Left colon (tissue), 2 donors: ENCODE data around the gene TMEM259. TPM values are rescaled to one million over a fixed set of nuclear protein-coding genes. Genes with fewer than 3 reads are reported as not detected.

Experiments
- ATAC-seq: fragments of 200-7000 bp; cut with Tn5 transposase; one replicate; pipeline ENCODE4 v1.9.1; 2020; ENCODE audit warnings: mild to moderate bottlenecking, moderate library complexity
- DNase-seq, 2 donors: peaks; one replicate each; pipeline ENCODE4 v3.0.0-alpha.2; 2020
- intact Hi-C, 2 donors: fragments of 100-400 bp; cut with DNase I in 1 of 2; cut with micrococcal nuclease in 1 of 2; formaldehyde crosslinking; loops; one replicate each; pipeline versions ENCODE4 v1.11.2 to v1.14.0; 2022; cut with DNase I, micrococcal nuclease
- long read RNA-seq: library from polyadenylated mRNA; unstranded; transcript quantifications from one replicate; pipeline ENCODE4 v2.0.0, GENCODE V29; 2021
- total RNA-seq, 2 donors: library from RNA; stranded (reverse); fragmentation: NEBNext Ultra II Directional; extraction: Animal tissue kit (Norgen Biotek cat#: 25700); gene quantifications; one replicate each; pipeline ENCODE4 v1.2.1, GENCODE V29; 2021
- donor health status: DM: no; HTN: no; CAD: no.
- donor health status: DM: yes; HTN: yes; CAD: no.

TMEM259 gene
- 100 to 1,000 TPM; 185 to 224 TPM for total RNA-seq
- long read RNA-seq, transcript TMEM259-202 (11 exons, 2,748 nt), result major isoform, 93 of 242 reads
- long read RNA-seq, transcript TMEM259-208 (1 exons, 1,637 nt), result minor isoform, 44 of 242 reads
- long read RNA-seq, partial matches to known transcripts, result 35 of 242 reads
- long read RNA-seq, other reads (novel, unspliced or antisense), result 68 of 242 reads

DNA sequence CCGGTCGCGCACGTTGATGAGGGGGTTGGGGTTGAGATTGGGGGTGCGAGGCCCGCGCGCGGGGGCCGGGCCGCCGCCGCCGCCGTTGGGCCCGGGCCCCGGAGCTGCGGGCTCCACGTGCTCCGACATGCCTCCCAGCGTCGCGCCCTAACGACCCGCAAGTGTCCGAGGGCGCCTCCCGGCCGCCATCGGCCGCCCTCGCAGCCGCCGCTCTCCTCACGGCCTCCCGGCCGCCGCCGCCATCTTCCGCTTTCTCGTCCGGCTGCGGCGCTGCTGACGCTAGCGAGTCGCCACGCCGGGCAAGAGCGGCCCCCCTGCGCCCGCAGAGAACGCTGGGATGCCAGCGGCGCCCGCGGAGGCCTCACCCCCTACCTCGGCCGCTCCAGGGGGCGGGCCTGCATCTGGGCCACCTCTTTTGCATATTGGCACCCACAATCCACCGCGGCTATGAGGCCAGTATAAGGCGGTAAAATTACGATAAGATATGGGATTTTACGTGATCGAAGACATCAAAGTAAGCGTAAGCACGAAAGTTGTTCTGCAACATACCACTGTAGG, at the start of gene TMEM259:
Gene TMEM259 (minus strand): TSS at position 256 of the 558 bp plus-strand sequence. CDS start 127 bp downstream, at position 129.
- DNase-seq, result peak; percentile 96 to 98
- intact Hi-C loops, result no loop called here
- ATAC-seq, result peak; percentile 79

DNA sequence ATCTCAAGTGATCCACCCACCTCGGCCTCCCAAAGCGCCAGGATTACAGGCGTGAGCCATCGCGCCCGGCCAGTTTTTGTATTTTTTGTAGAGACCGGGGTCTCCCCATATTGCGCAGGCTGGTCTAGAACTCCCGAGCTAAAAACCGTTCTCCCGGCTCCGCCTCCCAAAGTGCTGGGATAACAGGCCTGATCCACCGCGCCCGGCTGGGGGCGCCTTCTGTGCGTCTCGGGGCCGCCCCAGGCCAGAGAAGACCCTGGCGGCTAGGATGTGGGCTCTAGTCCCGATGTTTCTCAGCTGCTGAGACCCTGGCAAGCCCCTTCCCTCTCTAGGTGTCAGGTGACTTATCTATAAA, 49.6 kb upstream of the TMEM259 start:
- ATAC-seq (no peak), DNase-seq (no peak)
- intact Hi-C loops, result no loop called here

DNA sequence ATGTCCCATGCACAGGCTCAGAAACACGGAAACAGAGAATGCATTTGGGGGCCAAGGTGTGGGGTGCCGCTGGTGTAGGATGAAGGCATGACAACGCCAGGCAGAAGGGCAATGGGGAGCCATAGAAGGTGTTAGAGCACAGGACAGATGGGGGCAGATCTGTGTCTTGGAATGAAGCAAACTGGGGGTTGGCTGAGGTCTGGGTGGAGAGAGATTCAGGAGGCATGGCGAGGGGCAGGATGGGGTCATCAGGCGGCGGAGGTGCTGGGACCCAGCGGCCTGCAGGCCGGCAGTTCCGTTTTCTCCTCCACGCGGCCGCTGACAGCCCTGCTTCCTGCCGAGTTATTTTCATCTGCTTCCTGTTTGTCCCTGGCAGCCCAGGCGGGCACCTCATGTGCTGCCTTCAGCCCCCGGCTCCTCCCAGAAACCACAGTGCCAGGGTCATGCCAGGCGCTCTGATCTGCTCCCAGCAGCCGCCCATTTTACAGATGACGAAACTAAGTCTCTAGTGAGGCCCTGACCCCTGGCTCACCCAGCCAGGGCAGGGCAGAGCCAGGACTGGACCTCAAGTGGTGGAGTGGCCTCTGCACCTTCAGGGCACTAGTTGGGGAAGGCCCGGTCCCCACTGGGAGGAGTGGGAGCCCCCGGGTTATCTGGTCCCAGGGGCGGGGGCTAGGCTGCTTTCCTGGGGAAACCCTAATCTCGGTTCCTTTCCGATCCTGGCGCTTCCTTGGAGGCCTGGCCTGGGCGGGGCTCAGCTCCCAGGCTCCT, 48.3 kb upstream of the TMEM259 start:
- intact Hi-C loops, result no loop called here

DNA sequence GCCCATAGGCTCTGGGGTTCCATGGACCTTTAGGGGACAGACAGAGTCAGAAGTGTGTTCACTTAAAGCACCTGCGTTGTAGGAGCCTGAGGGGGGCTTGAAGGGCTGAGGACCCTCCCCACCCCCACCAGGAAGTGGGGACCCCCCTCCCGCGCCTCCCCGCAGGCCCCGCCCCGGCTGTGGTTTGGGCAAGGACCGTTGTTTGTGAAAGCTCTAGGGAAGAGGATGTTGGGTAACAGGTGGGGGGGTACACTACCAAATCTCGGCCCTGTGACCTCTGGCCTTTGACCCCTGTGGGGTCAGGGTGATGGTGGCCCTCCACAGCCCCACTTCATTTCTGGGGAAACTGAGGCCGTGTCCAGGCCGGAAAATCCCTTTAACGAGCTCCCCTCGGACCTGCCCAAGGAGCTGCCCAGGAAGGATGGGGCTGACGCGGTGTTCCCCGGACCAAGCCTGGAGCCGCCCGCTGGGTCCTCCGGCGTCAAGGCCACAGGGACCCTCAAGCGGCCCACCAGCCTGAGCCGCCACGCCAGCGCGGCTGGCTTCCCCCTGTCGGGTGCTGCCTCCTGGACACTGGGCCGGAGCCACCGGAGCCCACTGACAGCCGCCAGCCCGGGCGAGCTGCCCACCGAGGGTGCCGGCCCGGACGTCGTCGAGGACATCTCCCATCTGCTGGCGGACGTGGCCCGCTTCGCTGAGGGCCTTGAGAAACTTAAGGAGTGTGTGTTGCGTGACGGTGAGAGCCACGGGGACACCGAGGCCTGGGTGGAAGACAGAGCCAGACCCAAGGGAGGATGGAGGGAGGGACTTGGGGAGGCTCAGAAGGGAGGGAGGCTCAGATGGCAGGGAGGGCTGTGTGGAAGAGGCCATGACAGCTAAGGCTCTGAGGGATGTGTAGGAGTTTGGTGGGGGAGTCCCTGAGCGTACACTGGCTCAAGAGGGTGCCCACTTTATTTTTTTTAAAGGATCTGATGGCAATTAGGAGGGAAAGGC, 47.4 kb upstream of the TMEM259 start:
- DNase-seq, result peak; percentile 59 to 70
- intact Hi-C loops, result no loop called here
- ATAC-seq, result no peak

More for the DNA sequence above, 48.3 kb upstream of the TMEM259 start:
- peak; percentile 77 to 81 for DNase-seq
- peak; percentile 46 for ATAC-seq

DNA sequence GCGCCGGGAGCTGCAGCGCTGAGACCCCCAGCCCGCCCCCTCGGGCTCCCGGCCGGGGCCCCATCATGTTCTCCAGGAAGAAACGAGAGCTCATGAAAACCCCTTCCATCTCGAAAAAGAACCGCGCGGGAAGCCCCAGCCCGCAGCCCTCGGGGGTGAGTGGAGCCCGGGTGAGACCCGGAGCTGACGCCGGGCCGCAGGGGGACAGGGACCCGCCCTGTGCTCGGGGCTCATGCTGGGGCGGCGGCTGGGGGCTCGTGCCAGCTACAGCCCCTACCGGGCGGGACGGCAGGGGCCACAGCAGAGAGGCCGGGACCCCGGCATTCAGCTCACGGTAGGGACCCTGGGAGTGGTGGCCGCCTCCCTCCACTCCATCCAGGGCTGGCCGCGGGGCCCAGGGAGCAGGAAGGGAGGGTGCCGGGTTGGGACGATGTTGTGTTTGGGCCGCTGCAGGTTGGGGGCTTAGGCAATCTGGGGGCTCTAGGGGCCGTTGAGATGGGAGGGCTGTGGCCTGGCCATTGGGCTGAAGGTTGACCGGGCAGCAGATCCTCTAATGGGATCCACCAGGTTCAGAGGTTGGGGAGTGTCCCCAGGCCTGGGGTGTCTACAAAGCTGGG, 46.5 kb upstream of the TMEM259 start:
- peak in 1 of 2 donors; percentile 33 for DNase-seq
- ATAC-seq, result no peak
- intact Hi-C loops, result no loop called here

DNA sequence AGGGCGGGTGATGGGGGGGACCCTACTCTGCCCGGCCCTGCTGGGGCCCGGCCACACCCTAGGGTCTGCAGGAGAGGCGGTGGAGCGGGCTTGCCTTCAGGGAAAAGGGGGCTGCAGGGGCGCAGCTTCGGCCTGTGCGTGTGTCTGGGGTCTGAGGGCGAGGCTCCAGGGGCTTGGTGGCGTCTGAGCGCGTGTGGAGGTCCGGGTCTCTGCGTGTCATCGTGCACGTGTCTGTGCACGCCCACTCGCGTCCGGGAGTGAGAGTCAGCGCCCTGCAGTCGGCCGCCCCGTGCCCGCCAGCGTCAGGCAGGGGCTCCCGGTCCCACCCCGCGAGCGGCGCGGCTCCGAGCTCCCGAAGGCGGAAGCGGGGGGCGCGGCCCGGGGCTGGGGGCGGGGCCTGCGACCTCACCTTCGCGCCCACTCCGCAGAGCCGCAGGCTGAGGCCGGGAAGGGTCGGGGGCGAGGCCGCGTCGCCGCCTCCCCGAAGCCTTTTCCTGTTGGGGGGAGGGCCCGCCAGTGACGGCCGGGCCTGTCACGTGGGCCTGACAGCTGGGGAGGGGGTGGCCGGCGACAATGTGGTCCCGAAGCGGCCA, 45.9 kb upstream of the TMEM259 start, which contains the start of gene ARHGAP45:
Gene ARHGAP45 (plus strand): TSS at position 420 of the 593 bp plus-strand sequence. CDS start 239 bp downstream, outside the sequence.
- ATAC-seq (peak; percentile 8), DNase-seq (peak; percentile 50 to 76)
- intact Hi-C loops, result no loop called here

DNA sequence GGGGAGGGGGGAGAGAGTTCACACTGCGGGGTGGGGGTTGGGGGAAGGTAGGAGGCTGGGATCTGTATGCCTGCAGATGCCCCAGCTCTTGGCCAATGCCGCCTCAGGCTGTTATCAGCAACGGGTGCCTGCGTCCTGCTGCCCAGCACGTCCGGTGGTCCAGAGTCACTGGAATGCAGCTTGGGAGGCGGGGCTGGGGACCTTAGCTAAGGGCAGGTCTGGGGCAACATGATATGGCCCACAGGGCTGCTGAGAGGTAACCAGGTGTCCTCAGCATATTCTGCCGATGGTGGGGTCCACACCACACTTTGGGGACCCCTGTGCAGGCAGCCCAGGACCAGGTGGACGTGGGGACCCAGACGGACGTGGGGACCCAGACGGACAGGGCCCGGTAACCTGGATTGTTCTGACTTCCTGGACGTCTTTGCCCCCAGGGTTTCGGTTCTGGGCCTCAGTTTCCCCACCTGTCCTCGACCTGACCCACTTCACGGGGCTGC, 45.4 kb upstream of the TMEM259 start:
- ATAC-seq, result peak; percentile 6
- DNase-seq, result peak; percentile 34 to 40
- intact Hi-C loops, result no loop called here

DNA sequence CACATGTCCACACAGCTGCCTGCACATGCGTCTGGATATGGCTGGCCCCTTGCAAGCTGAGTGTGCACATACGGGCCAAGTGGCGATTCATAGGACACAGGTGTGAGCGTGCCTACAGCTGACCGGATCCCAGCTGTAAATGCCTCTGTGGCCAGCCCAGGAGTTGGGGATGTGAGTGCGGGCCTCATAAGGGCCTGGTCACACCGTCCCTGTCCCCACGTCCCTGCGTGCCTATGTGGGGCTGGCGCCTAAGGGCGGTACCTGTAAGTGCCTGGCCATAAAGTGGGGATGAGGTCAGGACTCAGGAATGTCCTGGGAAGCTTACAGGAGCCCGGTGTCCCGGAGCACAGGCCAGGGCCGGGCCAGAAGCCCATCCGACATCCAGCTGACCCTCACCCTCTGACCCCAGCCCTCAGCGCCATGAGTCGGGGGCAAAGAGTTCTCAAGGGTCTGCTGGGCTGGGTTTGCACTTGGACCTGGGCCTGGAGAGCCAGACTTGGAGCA, 44.7 kb upstream of the TMEM259 start:
- peak; percentile 76 for ATAC-seq
- intact Hi-C loops, result no loop called here
- peak; percentile 71 to 85 for DNase-seq

DNA sequence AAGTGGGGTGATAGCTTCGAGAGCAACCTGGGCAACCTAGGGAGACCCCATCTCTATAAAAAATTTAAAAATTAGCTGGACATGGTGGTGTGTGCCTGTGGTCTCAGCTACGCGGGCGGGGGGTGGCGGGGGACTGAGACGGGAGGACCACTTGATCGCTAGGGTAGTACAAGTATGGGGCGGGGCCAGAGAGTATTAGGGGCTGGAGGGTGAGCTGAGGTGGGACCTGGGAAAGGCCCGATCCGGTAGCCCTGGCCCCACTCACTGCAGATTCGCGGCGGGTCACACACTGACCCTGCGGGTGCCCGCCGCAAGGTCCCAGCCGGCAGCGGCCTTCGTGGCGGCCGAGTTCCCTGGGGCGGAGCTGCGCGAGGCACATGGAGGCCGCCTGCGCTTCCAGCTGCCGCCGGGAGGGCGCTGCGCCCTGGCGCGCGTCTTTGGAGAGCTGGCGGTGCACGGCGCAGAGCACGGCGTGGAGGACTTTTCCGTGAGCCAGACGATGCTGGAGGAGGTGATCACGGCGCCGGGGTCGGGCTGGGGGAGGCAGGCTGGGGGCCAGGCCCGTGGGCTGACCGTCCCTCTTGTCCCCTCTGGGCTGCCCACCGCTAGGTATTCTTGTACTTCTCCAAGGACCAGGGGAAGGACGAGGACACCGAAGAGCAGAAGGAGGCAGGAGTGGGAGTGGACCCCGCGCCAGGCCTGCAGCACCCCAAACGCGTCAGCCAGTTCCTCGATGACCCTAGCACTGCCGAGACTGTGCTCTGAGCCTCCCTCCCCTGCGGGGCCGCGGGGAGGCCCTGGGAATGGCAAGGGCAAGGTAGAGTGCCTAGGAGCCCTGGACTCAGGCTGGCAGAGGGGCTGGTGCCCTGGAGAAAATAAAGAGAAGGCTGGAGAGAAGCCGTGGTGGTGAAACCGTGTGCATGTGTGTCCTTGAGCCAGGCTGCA, 44.0 kb upstream of the TMEM259 start:
- intact Hi-C loops, result no loop called here
- DNase-seq, result peak in 1 of 2 donors; percentile 78
- ATAC-seq, result peak; percentile 66

DNA sequence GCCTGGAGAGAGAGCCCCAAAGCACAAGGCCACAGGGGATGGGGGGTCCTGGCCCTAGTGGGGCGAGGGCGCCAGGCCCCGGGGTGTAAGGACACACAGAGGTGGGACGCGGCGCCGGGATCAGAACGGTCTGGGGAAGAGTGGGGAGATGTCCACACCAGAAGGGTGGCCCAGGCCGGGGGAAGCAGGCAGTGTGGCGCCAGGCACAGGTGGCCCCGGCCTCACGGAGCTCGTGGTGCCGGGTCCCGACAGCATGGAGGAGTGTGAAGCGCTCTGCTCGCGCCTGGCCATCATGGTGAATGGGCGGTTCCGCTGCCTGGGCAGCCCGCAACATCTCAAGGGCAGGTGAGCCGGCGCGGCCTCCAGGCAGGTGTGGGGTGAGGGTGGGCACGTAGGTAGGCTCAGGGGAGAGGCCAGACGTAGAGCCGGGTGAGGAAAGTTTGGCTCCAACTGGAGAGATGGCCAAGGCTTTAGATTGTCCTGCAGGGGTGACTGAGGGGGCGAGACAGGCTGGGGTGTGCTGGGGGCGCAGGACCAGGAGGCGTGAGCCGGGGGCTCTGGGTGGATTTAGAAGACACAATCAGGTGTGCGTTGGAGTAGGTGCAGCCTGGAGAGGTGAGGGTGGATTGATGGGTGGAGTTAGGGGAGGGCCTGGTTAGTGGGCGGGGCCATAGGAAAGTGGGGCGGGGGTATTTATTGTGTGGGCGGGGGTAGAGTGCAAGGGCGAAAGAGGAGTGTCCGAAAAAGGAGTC, 43.2 kb upstream of the TMEM259 start:
- peak; percentile 38 to 41 for DNase-seq
- peak; percentile 33 for ATAC-seq
- intact Hi-C loops, result no loop called here

DNA sequence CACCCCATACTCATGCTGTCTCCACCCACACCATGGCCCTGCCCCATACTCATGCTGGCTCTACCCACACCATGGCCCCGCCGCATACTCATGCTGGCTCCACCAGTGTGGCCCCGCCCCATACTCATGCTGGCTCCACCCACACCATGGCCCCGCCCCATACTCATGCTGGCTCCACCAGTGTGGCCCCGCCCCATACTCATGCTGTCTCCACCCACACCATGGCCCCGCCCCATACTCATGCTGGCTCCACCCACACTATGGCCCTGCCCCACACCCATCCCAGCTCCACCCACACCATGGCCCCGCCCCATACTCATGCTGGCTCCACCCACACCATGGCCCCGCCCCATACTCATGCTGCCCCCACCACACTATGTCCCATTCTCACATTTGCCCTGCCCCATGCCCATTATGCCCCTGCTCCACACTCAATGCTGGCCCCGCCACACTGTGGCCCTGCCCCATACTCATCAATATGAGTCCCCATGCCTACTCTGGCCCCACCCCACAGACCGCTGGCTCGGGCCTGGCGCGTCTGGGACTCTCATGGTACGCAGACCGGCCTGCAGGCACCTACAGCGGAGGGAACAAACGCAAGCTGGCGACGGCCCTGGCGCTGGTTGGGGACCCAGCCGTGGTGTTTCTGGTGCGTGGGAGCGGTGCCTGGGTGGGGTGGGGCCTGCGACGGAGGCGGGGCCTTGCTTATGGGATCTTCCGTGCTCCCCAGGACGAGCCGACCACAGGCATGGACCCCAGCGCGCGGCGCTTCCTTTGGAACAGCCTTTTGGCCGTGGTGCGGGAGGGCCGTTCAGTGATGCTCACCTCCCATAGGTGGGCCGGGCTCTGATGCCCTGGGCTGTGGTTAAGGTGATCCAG, 42.3 kb upstream of the TMEM259 start:
- intact Hi-C loops, result no loop called here
- ATAC-seq, result no peak
- DNase-seq, result peak; percentile 38 to 45

DNA sequence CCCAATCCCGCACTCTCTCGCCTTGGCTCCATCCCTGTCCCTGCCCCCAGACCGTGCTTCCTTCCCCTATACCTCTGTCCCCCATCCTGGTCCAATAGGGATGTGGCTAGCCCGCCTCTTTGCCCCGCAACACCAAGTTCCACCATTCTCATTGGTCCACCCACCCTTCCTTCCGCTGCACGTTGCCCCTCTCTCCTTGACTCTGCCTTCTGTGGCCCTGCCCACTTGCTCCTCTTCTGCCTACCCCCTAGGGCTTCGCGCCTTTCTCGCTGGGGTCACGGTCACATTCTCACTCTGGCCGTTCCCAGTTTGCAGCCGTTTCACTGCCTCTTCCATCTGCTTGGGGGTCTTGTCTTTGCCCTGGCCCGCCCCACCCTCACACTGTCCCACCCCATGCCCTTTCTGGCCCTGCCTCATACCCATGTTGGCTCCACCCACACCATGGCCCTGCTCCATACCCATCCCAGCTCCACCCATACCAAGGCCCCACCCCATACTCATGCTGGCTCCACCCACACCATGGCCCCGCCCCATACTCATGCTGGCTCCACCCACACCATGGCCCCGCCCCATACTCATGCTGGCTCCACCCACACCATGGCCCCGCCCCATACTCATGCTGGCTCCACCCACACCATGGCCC, 41.6 kb upstream of the TMEM259 start:
- intact Hi-C loops, result no loop called here
- ATAC-seq (no peak), DNase-seq (peak in 1 of 2 donors; percentile 25)

DNA sequence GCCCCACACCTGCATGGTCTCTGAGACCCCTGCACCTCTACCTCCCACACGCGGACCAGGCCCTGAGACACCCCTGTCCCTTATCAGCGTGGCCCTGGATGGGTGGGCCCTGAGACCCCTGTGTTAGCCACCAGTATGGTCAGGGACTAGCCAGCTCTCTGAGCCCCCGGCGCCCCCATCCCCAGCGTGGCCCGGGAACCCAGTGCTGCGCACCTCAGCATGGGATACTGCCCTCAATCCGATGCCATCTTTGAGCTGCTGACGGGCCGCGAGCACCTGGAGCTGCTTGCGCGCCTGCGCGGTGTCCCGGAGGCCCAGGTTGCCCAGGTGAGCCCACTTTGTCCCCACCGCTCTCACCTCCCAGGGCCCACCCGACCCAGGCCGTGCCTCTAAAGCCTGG, 41.1 kb upstream of the TMEM259 start:
- ATAC-seq (no peak), DNase-seq (no peak)
- intact Hi-C loops, result no loop called here

DNA sequence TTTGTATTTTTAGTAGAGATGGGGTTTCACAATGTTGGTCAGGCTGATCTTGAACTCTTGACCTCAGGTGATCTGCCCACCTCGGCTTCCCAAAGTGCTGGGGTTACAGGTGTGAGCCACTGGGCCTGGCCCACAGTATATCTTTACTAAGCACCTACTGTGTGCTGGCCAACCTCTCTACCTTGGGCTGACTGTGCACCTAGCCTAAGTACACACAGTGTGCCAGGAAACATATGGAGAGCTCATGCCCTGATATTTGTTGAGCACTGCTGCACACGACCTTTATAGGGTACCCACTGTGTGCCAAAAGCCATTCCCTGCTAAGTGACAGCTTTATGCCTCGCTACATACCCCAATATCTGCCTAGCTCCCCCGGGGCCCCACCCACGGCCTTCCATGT, 39.8 kb upstream of the TMEM259 start:
- DNase-seq (no peak), ATAC-seq (no peak)
- intact Hi-C loops, result no loop called here

DNA sequence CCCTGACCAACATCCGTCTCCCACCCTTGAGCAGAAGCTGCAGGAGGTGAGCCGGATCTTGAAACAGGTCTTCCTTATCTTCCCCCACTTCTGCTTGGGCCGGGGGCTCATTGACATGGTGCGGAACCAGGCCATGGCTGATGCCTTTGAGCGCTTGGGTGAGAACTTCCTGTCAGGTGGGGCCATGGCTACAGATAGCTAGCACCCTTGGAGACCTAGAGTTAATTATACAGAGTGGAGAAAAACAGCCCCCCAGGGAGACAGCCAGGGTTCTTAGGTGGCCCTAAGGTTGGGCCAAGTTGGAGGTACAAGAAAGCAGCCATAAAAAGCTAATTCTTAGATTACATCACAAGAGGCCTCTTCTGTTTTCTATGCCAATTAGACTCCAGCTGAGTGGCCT, 37.2 kb upstream of the TMEM259 start:
- intact Hi-C loops, result no loop called here
- no peak for ATAC-seq

More for the DNA sequence above, 37.2 kb upstream of the TMEM259 start:
- no peak for DNase-seq
